Measurements from ENCODE around the gene CENPN. TPM values are rescaled to one million over a fixed set of nuclear protein-coding genes. Genes with fewer than 3 reads are reported as not detected.
A peak's percentile ranks its signal among the peaks of the same experiment; 100 is the strongest.

Gene CENPN
- total RNA-seq, 6 experiments from 2014 or later, result 6.6 to 11.4 (median 7.9) TPM

GRCh38 chr16:81035398-81035974 is 28.5 kb downstream of the CENPN start, which contains the start of gene ATMIN:
ATMIN (plus strand) TSS chr16:81035842; CDS start chr16:81035871, 29 bp downstream.
- peak within 1 kb of the TSS; percentile 67 to 86 (median 75) for H3K4me3 ChIP-seq
- H3K36me3 ChIP-seq, result peaks cover 0 to 3% (median 0%) of the 10 kb centered on the region in 4 donors
- no peaks in the 10 kb centered on the region for H3K27me3 ChIP-seq
- peak; percentile 99 to 100 (median 100) for ATAC-seq
- H3K27ac ChIP-seq, result peak within 1 kb of the TSS in 2 of 3 donors; percentile 20 to 70
- H3K9me3 ChIP-seq, result no peaks in the 10 kb centered on the region
- H3K4me1 ChIP-seq, result peaks cover 0 to 14% (median 6%) of the 10 kb centered on the region in 4 donors
- peak; percentile 89 to 90 (median 90) for DNase-seq
- TF ChIP-seq CTCF (IDR thresholded peaks at IDR 0.05) (peak; percentile 94 to 100 (median 98)), POLR2A (IDR thresholded peaks at IDR 0.05) (no peak)
- intact Hi-C loops (cut with DNase I), result loop anchor here in 1 of 2 donors (10.0 kb wide), 1 partner anchor 159 kb away; no protein-coding TSS in a partner anchor
- 14% methylated on average over 14 of the region's 54 CpGs for WGBS (ENCODE audit: insufficient coverage, low coverage, low lambda C conversion rate, missing lambda C conversion rate)

GRCh38 chr16:81035975-81036750 is 29.1 kb downstream of the CENPN start:
- Histone ChIP-seq H3K27ac (peak overlapping the region in 2 of 3 donors; percentile 20 to 70), H3K4me1 (peaks cover 0 to 14% (median 6%) of the 10 kb centered on the region in 4 donors), H3K36me3 (peaks cover 0 to 6% (median 0%) of the 10 kb centered on the region in 4 donors), H3K9me3 (no peaks in the 10 kb centered on the region), H3K27me3 (no peaks in the 10 kb centered on the region), H3K4me3 (peak overlapping the region; percentile 67 to 86 (median 75))
- TF ChIP-seq POLR2A (IDR thresholded peaks at IDR 0.05) (no peak), CTCF (IDR thresholded peaks at IDR 0.05) (no peak)
- WGBS (ENCODE audit: insufficient coverage, low coverage, low lambda C conversion rate, missing lambda C conversion rate), result 0% methylated on average over 12 of the region's 80 CpGs
- peak; percentile 54 to 66 (median 55) for DNase-seq
- intact Hi-C loops (cut with DNase I), result loop anchor here in 1 of 2 donors (10.0 kb wide), 1 partner anchor 159 kb away; no protein-coding TSS in a partner anchor
- ATAC-seq, result peak; percentile 22 to 53 (median 33)

- Histone ChIP-seq H3K4me3 (peak overlapping the region; percentile 67 to 86 (median 75)), H3K36me3 (peaks cover 0 to 13% (median 4%) of the 10 kb centered on the region in 4 donors), H3K4me1 (peaks cover 0 to 14% (median 6%) of the 10 kb centered on the region in 4 donors), H3K9me3 (no peaks in the 10 kb centered on the region), H3K27me3 (no peaks in the 10 kb centered on the region), H3K27ac (peak overlapping the region in 1 of 3 donors; percentile 70)
- TF ChIP-seq POLR2A (IDR thresholded peaks at IDR 0.05) (no peak), CTCF (IDR thresholded peaks at IDR 0.05) (no peak)
- ATAC-seq (no peak), DNase-seq (no peak)
- intact Hi-C loops (cut with DNase I), result loop anchor here in 1 of 2 donors (10.0 kb wide), 1 partner anchor 158 kb away; no protein-coding TSS in a partner anchor
- 37% methylated on average over 10 of the region's 10 CpGs for WGBS (ENCODE audit: insufficient coverage, low coverage, low lambda C conversion rate, missing lambda C conversion rate)
Measured at GRCh38 chr16:81036751-81037350, 29.8 kb downstream of the CENPN start.

GRCh38 chr16:81040131-81040530 is 33.1 kb downstream of the CENPN start:
- DNase-seq, result no peak
- H3K36me3 ChIP-seq, result peaks cover 0 to 44% (median 15%) of the 10 kb centered on the region in 4 donors
- H3K4me3 ChIP-seq, result no peak overlapping the region
- H3K27ac ChIP-seq, result no peak overlapping the region
- H3K9me3 ChIP-seq, result no peaks in the 10 kb centered on the region
- H3K4me1 ChIP-seq, result peaks cover 0 to 14% (median 6%) of the 10 kb centered on the region in 4 donors
- 97% methylated on average over 2 of the region's 2 CpGs for WGBS (ENCODE audit: insufficient coverage, low coverage, low lambda C conversion rate, missing lambda C conversion rate)
- intact Hi-C loops (cut with DNase I), result no loop called here
- H3K27me3 ChIP-seq, result no peaks in the 10 kb centered on the region
- no peak for TF ChIP-seq CTCF (IDR thresholded peaks at IDR 0.05)
- TF ChIP-seq POLR2A (IDR thresholded peaks at IDR 0.05), result no peak
- no peak for ATAC-seq
